Right cardiac atrium (tissue), 5 donors: Measurements from ENCODE around the gene ZXDC. TPM values are rescaled to one million over a fixed set of nuclear protein-coding genes. Genes with fewer than 3 reads are reported as not detected.

Experiments
- ATAC-seq, 2 donors: fragments of 200-7000 bp; cut with Tn5 transposase; one replicate each; pipeline versions ENCODE4 v1.8.0 to v1.9.1; 2020; ENCODE audit warnings: moderate library complexity in 2 of 2, mild to moderate bottlenecking in 1 of 2
- DNase-seq, 3 donors: peaks; one replicate each; pipeline ENCODE4 v3.0.0-alpha.2; 2020
- H3K27ac ChIP-seq: one replicate; pipeline ENCODE4 v1.5.1; 2013; ENCODE audit warnings: mild to moderate bottlenecking, low read length, control low read depth, moderate library complexity
- H3K27me3 ChIP-seq: one replicate; pipeline ENCODE4 v1.6.1; 2013; ENCODE audit not compliant: control insufficient read depth, insufficient read depth
- H3K4me1 ChIP-seq: one replicate; pipeline ENCODE4 v1.6.1; 2013; ENCODE audit warnings: low read length; ENCODE audit not compliant: control insufficient read depth, insufficient read depth
- H3K4me3 ChIP-seq: one replicate; pipeline ENCODE4 v1.5.1; 2013; ENCODE audit warnings: low read length, control low read depth
- H3K9me3 ChIP-seq: one replicate; pipeline ENCODE4 v1.6.1; 2013; ENCODE audit warnings: low read length; ENCODE audit not compliant: control insufficient read depth
- WGBS: extraction: QIAGEN DNeasy Blood & Tissue Kit; methylation state at CpG from one replicate; pipeline ENCODE4 v1.1.7; 2013; 5-methylcytosine and 5-hydroxymethylcytosine counted together
- intact Hi-C, 4 donors: fragments of 100-400 bp; cut with DNase I; formaldehyde crosslinking; loops; one replicate each; pipeline versions ENCODE4 v1.11.0 to v1.14.0; 2022 to 2023
- polyA plus RNA-seq: library from polyadenylated mRNA; stranded (reverse); fragments of 200-250 nt; gene quantifications from one replicate; pipeline ENCODE4 v1.2.3, GENCODE V29; 2013
- total RNA-seq, 4 donors: library from RNA; stranded (reverse); fragmentation: NEBNext Ultra II Directional; extraction: Animal tissue kit (Norgen Biotek cat#: 25700); gene quantifications; one replicate each; pipeline ENCODE4 v1.2.1, GENCODE V29; 2021
- donor health status: healthy with polysubstance abuse.
- donor health status: DM: no; HTN: yes; CAD: no.
- donor health status: DM: no; HTN: no; CAD: no.
- donor health status: DM: no; HTN: yes; CAD: no; lungs with severe emphysema.
- donor health status: DM: yes; HTN: yes; CAD: no.

The ZXDC gene
- total and polyA plus RNA-seq, 5 donors, result 8.2 to 21.6 (median 19.3) TPM

GRCh38 chr3:126510308-126510910, 34.7 kb upstream of the ZXDC start:
- WGBS, result 69% methylated on average over 22 of the region's 22 CpGs

GRCh38 chr3:126509597-126510307, 34.1 kb upstream of the ZXDC start:
- ATAC-seq (no peak), DNase-seq (peak in 2 of 3 donors; percentile 24 to 33)
- Histone ChIP-seq H3K4me1 (no peaks in the 10 kb centered on the region), H3K27ac (no peak overlapping the region), H3K27me3 (no peaks in the 10 kb centered on the region), H3K9me3 (no peaks in the 10 kb centered on the region), H3K4me3 (no peak overlapping the region)
- intact Hi-C loops, result no loop called here
- 65% methylated on average over 18 of the region's 18 CpGs for WGBS

More at GRCh38 chr3:126510308-126510910, 34.7 kb upstream of the ZXDC start:
- Histone ChIP-seq H3K4me1 (no peaks in the 10 kb centered on the region), H3K27me3 (no peaks in the 10 kb centered on the region), H3K27ac (no peak overlapping the region), H3K9me3 (no peaks in the 10 kb centered on the region), H3K4me3 (no peak overlapping the region)
- ATAC-seq, result no peak
- intact Hi-C loops, result no loop called here
- peak in 1 of 3 donors; percentile 22 for DNase-seq

GRCh38 chr3:126508564-126508964, 32.9 kb upstream of the ZXDC start:
- Histone ChIP-seq H3K27ac (no peak overlapping the region), H3K27me3 (no peaks in the 10 kb centered on the region), H3K4me3 (no peak overlapping the region), H3K4me1 (no peaks in the 10 kb centered on the region), H3K9me3 (no peaks in the 10 kb centered on the region)
- no peak for ATAC-seq
- intact Hi-C loops, result no loop called here
- WGBS, result 86% methylated on average over 4 of the region's 4 CpGs
- no peak for DNase-seq

DNA sequence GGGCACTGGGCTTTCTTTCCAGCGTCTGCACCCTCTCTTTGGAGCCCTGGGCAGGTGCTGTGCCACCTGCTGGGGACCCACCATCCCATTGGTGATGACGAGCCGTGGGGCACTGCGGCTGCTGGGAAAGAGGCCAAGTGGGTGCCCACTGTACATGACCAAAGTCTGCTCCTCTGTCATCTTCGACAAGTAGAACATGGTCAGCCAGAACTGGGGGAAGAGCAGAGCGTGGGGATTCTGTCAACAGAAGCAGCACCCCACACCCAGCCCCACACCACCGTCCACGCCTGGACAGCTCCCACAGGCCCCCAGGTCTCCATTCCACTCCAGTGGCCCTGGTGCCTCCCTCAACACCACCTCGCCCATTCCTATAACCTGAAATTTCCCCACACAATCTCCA, 32.2 kb upstream of the ZXDC start:
- no peaks in the 10 kb centered on the region for H3K9me3 ChIP-seq
- H3K27ac ChIP-seq, result no peak overlapping the region
- no peaks in the 10 kb centered on the region for H3K27me3 ChIP-seq
- ATAC-seq (no peak), DNase-seq (no peak)
- H3K4me1 ChIP-seq, result no peaks in the 10 kb centered on the region
- intact Hi-C loops, result no loop called here
- 88% methylated on average over 9 of the region's 9 CpGs for WGBS
- H3K4me3 ChIP-seq, result no peak overlapping the region

DNA sequence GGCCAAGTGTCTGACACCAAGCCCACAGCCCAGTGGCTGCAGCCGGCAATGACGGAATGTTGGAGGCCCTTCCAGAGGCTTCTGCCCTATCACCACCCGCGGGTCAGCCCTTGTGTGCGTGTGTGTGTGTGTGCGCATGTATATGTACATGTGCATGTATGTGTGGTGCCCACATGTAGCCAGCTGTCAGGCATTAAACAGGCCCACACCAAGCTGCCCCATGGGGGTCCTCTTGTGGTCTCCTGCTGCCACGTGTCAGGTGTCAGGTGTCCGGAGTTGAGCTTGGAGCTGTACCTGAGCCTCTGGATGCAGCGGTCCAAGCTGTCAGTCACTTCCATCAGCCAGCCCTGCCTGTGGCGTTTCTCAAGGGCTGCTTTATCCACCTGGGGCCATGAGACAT, 28.0 kb upstream of the ZXDC start:
- DNase-seq (peak in 1 of 3 donors; percentile 14), ATAC-seq (no peak)
- Histone ChIP-seq H3K27me3 (no peaks in the 10 kb centered on the region), H3K9me3 (no peaks in the 10 kb centered on the region), H3K27ac (no peak overlapping the region), H3K4me3 (no peak overlapping the region), H3K4me1 (no peaks in the 10 kb centered on the region)
- 89% methylated on average over 10 of the region's 10 CpGs for WGBS
- intact Hi-C loops, result no loop called here

DNA sequence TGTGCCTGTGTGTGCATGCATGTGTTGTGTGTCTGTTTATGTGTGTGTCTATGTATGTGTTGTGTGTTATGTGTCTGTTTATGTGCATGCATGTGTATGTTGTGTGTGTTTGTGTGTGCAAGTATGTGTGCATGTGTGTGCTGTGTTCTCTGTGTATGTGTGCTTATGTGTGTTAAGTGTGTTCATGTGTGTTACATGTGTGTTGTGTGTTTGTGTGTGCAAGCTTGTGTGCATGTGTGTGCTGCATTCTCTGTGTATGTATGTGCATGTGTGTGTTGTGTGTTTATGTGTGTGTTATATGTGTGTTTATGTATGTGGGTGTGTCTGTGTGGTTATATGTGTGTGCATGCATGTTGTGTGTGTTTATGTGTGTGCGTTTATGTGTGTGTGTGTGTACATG, 27.0 kb upstream of the ZXDC start:
- no peaks in the 10 kb centered on the region for H3K9me3 ChIP-seq
- WGBS, result 91% methylated on average over 1 of the region's 1 CpG
- DNase-seq, result no peak
- H3K27me3 ChIP-seq, result no peaks in the 10 kb centered on the region
- ATAC-seq, result no peak
- H3K4me1 ChIP-seq, result no peaks in the 10 kb centered on the region
- intact Hi-C loops, result no loop called here
- no peak overlapping the region for H3K27ac ChIP-seq
- H3K4me3 ChIP-seq, result no peak overlapping the region

DNA sequence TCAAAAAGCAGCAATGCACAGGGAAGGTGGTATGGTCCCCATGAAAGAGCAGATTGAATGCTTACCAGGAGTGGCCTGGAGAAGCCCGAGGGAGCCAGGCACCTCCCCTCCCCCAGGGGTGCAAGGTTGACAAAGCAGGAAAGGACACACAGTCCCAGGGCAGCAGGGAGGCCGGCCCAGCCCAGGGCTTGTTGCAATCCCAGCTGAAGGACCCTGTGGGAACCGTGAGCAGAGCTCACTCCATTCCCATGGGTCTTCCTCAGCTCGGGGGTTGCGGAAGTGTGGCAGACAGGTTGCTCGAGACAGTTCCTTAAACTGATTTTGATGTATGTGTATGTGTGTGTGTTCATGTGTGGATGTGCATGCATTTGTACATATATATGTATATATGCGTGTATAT, 26.0 kb upstream of the ZXDC start:
- DNase-seq (peak in 1 of 3 donors; percentile 43), ATAC-seq (no peak)
- no peak overlapping the region for H3K27ac ChIP-seq
- no peak overlapping the region for H3K4me3 ChIP-seq
- no peaks in the 10 kb centered on the region for H3K27me3 ChIP-seq
- no peaks in the 10 kb centered on the region for H3K4me1 ChIP-seq
- WGBS, result 48% methylated on average over 7 of the region's 7 CpGs
- H3K9me3 ChIP-seq, result no peaks in the 10 kb centered on the region
- intact Hi-C loops, result no loop called here

DNA sequence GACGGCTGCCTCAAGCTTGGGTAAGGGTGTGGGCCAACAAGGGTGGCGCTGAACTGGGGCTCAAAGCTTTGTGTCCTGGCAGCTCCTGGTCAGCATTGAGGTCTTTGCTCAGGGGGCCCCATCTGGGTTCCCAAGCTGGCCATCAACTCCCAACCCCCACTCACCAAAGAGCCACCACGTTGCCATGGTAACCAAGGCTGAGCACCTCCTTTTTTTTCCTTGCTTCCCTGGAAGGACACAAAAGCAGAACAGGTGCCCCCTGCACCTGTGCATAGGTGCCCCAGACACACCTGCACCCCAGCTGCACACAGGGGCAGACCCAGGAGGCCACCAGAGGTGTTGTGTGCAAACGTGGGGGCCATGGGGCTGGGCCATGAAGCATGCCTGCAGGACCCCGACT, 25.4 kb upstream of the ZXDC start:
- Histone ChIP-seq H3K27me3 (no peaks in the 10 kb centered on the region), H3K27ac (no peak overlapping the region), H3K4me3 (no peak overlapping the region), H3K9me3 (no peaks in the 10 kb centered on the region), H3K4me1 (no peaks in the 10 kb centered on the region)
- intact Hi-C loops, result no loop called here
- ATAC-seq, result no peak
- 79% methylated on average over 5 of the region's 5 CpGs for WGBS
- peak in 1 of 3 donors; percentile 41 for DNase-seq

GRCh38 chr3:126500016-126500415, 24.3 kb upstream of the ZXDC start:
- 91% methylated on average over 7 of the region's 7 CpGs for WGBS
- intact Hi-C loops, result no loop called here
- Histone ChIP-seq H3K27ac (no peak overlapping the region), H3K27me3 (no peaks in the 10 kb centered on the region), H3K4me1 (no peaks in the 10 kb centered on the region), H3K4me3 (no peak overlapping the region), H3K9me3 (no peaks in the 10 kb centered on the region)
- DNase-seq, result no peak
- no peak for ATAC-seq

GRCh38 chr3:126499401-126499800, 23.7 kb upstream of the ZXDC start:
- Histone ChIP-seq H3K27ac (no peak overlapping the region), H3K4me1 (no peaks in the 10 kb centered on the region), H3K4me3 (no peak overlapping the region), H3K9me3 (no peaks in the 10 kb centered on the region), H3K27me3 (no peaks in the 10 kb centered on the region)
- intact Hi-C loops, result no loop called here
- DNase-seq (no peak), ATAC-seq (no peak)
- 94% methylated on average over 9 of the region's 9 CpGs for WGBS

DNA sequence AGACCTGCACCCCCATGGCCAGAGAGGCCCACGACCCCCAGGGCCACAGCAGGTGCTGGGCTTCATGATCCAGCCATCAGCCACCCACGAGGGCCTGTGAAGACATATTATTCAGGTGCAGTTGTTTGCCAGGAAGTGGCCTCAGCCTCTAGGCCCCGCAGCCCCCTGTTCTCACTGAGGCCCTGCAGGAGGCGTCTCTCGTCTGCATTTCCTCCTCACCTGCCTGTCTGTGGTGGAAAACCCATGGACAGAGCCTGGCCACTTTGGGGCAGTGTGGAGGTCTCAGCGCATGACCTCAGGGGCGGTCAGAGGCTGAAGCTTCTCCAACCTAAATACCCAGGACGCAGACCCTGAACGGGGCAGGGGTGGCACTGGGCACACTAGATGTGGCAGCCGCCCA, 23.2 kb upstream of the ZXDC start:
- Histone ChIP-seq H3K4me1 (no peaks in the 10 kb centered on the region), H3K4me3 (no peak overlapping the region), H3K27me3 (no peaks in the 10 kb centered on the region), H3K27ac (no peak overlapping the region), H3K9me3 (no peaks in the 10 kb centered on the region)
- peak in 1 of 3 donors; percentile 23 for DNase-seq
- WGBS, result 61% methylated on average over 10 of the region's 10 CpGs
- intact Hi-C loops, result no loop called here
- ATAC-seq, result no peak
